ENCODE measurements around the gene C1orf21. TPM values are rescaled to one million over a fixed set of nuclear protein-coding genes. Genes with fewer than 3 reads are reported as not detected.

The C1orf21 gene
- total RNA-seq, 1 donor from 2014 or later = 20.4 TPM

GRCh38 chr1:184660462-184661191 is 273.8 kb downstream of the C1orf21 start:
- DNase-seq = no peak

GRCh38 chr1:184661801-184662200 is 275.0 kb downstream of the C1orf21 start:
- DNase-seq = no peak

GRCh38 chr1:184664042-184664660 is 277.3 kb downstream of the C1orf21 start:
- DNase-seq = peak; percentile 38

GRCh38 chr1:184664661-184665060 is 277.8 kb downstream of the C1orf21 start:
- no peak for DNase-seq

- DNase-seq = no peak
Observed at GRCh38 chr1:184665360-184665759, 278.5 kb downstream of the C1orf21 start.

- DNase-seq = no peak
Observed at GRCh38 chr1:184669391-184669790, 282.6 kb downstream of the C1orf21 start.

- DNase-seq = no peak
Observed at GRCh38 chr1:184672013-184672726, 285.3 kb downstream of the C1orf21 start.

GRCh38 chr1:184673305-184673704 is 286.5 kb downstream of the C1orf21 start:
- no peak for DNase-seq

GRCh38 chr1:184677344-184677743 is 290.5 kb downstream of the C1orf21 start:
- DNase-seq = no peak

Data from skin of body (tissue), 2 donors.